HepG2 (cell line): ENCODE data around the gene CAP2. TPM values are rescaled to one million over a fixed set of nuclear protein-coding genes. Genes with fewer than 3 reads are reported as not detected.

Experiments used
- ATAC-seq: fragments of 200-7000 bp; cut with Tn5 transposase; 3 replicates; pipeline ENCODE4 v1.9.1; 2020; ENCODE audit warnings: mild to moderate bottlenecking, moderate library complexity
- BruUV-seq: library from RNA; stranded (reverse); fragments of 400-500 nt; replicated peaks from 2 replicates; lab custom pipeline; 2021; lab: Mats Ljungman, UMichigan
- CTCF ChIA-PET: fragments of 300-600 bp; formaldehyde crosslinking; extraction: SDS; loops from one replicate; lab custom pipeline; 2021; ENCODE audit warnings: low total read pairs, inconsistent platforms, low intra/inter-chr PET ratio; lab: Yijun Ruan, JAX
- POLR2A ChIA-PET: fragments of 350-600 bp; sonication (Branson Sonifier 250); formaldehyde crosslinking; loops from one replicate; lab custom pipeline; 2020; ENCODE audit warnings: antibody characterized with exemption, inconsistent platforms; lab: Yijun Ruan, JAX
- DNase-seq: peaks from one replicate; pipeline ENCODE4 v3.0.0-alpha.2; 2015; ENCODE audit warnings: low spot score
- FAIRE-seq: peaks from 3 replicates; lab custom pipeline; 2011; peaks lifted over from hg19 to GRCh38; lab: Jason Lieb, UNC
- H2AFZ ChIP-seq: one replicate; pipeline ENCODE4 v1.6.1; 2011; ENCODE audit warnings: low read length, inconsistent platforms
- H3K27ac ChIP-seq: fragments of 300-600 bp; 3 replicates; pipeline ENCODE4 v1.8.0; 2011; ENCODE audit warnings: mixed run types, mild to moderate bottlenecking, mixed read lengths, low read length, inconsistent platforms; ENCODE audit not compliant: insufficient read depth; ENCODE audit errors: extremely low read length
- H3K27me3 ChIP-seq, 2 experiments: fragments of 200-600 bp in 1 of 2; 2 replicates in 1 of 2; 3 replicates in 1 of 2; pipeline versions ENCODE4 v1.6.0 to v1.8.0; 2011; ENCODE audit warnings: low read length in 2 of 2, mild to moderate bottlenecking in 2 of 2, moderate library complexity in 2 of 2, inconsistent platforms in 1 of 2; ENCODE audit not compliant: insufficient read depth in 2 of 2, control insufficient read depth in 1 of 2
- H3K36me3 ChIP-seq, 2 experiments: fragments of 200-600 bp in 1 of 2; replicated peaks in 1 of 2; 2 replicates in 1 of 2; 3 replicates in 1 of 2; pipeline versions ENCODE4 v1.5.1 to v1.8.0; 2011; ENCODE audit warnings: low read length in 2 of 2, inconsistent platforms in 1 of 2; ENCODE audit not compliant: insufficient read depth in 2 of 2, control insufficient read depth in 1 of 2
- H3K4me1 ChIP-seq: 2 replicates; pipeline ENCODE4 v1.5.1; 2012; ENCODE audit warnings: low read length, inconsistent platforms; ENCODE audit not compliant: insufficient read depth
- H3K4me2 ChIP-seq: 2 replicates; pipeline ENCODE4 v1.6.0; 2011; ENCODE audit warnings: low read depth, low read length, inconsistent platforms
- H3K4me3 ChIP-seq, 3 experiments: fragments of 200-600 bp in 1 of 3; sonication (generic), shearing (Covaris generic) in 1 of 3; replicated peaks in 1 of 3; 2 replicates each; pipeline ENCODE4 v1.5.1; 2011 to 2016; ENCODE audit warnings: low read length in 3 of 3, inconsistent platforms in 2 of 3, low read depth in 2 of 3, mild to moderate bottlenecking in 2 of 3, control low read depth in 1 of 3, mixed read lengths in 1 of 3; ENCODE audit not compliant: insufficient read depth in 1 of 3
- H3K79me2 ChIP-seq: one replicate; pipeline ENCODE4 v1.6.1; 2011; ENCODE audit warnings: low read length, inconsistent platforms; ENCODE audit not compliant: insufficient read depth
- H3K9ac ChIP-seq: 2 replicates; pipeline ENCODE4 v1.6.0; 2011; ENCODE audit warnings: mild to moderate bottlenecking, low read depth, low read length, inconsistent platforms; ENCODE audit not compliant: insufficient read depth
- H3K9me3 ChIP-seq: 2 replicates; pipeline ENCODE4 v1.5.1; 2012; ENCODE audit warnings: mild to moderate bottlenecking, low read length
- H4K20me1 ChIP-seq: 2 replicates; pipeline ENCODE4 v1.6.0; 2011; ENCODE audit warnings: inconsistent platforms, mild to moderate bottlenecking, low read length, moderate library complexity; ENCODE audit not compliant: insufficient read depth
- AHDC1 ChIP-seq: sonication (generic); formaldehyde crosslinking; IDR thresholded peaks from 2 replicates; pipeline ENCODE4 v1.5.1; 2020; ENCODE audit warnings: mild to moderate bottlenecking, missing genetic modification reagents, borderline replicate concordance
- BCLAF1 ChIP-seq: fragments of 450-650 bp; IDR thresholded peaks from 2 replicates; pipeline ENCODE4 v1.6.1; 2017; ENCODE audit warnings: mild to moderate bottlenecking
- BRCA1 ChIP-seq: sonication (generic); formaldehyde crosslinking; IDR thresholded peaks from 2 replicates; pipeline ENCODE4 v1.4.0; 2020; ENCODE audit warnings: missing genetic modification reagents
- BRF2 ChIP-seq: sonication (generic); formaldehyde crosslinking; IDR thresholded peaks from 2 replicates; pipeline ENCODE4 v1.8.1; 2022; ENCODE audit warnings: mild to moderate bottlenecking, missing genetic modification reagents
- DMTF1 ChIP-seq: sonication (generic); formaldehyde crosslinking; IDR thresholded peaks from 2 replicates; pipeline ENCODE4 v1.4.0; 2020; ENCODE audit warnings: mild to moderate bottlenecking, missing genetic modification reagents
- HBP1 ChIP-seq: IDR thresholded peaks from 2 replicates; pipeline ENCODE4 v1.6.1; 2016; ENCODE audit warnings: low read depth, control low read depth
- JDP2 ChIP-seq: sonication (generic); formaldehyde crosslinking; IDR thresholded peaks from 2 replicates; pipeline ENCODE4 v1.8.1; 2022; ENCODE audit warnings: missing genetic modification reagents, borderline replicate concordance
- KDM4B ChIP-seq: sonication (generic); formaldehyde crosslinking; IDR thresholded peaks from 2 replicates; pipeline ENCODE4 v1.4.0; 2020; ENCODE audit warnings: missing genetic modification reagents
- KMT2B ChIP-seq: IDR thresholded peaks from 2 replicates; pipeline ENCODE4 v1.6.1; 2016; ENCODE audit warnings: missing genetic modification reagents, missing compliant biosample characterization
- XRCC5 ChIP-seq: fragments of 200-400 bp; formaldehyde crosslinking; optimal IDR thresholded peaks from 2 replicates; pipeline ENCODE3; 2017; ENCODE audit warnings: mild to moderate bottlenecking, low read length
- ZNF292 ChIP-seq: sonication (generic); formaldehyde crosslinking; IDR thresholded peaks from 2 replicates; pipeline ENCODE4 v1.8.1; 2022; ENCODE audit warnings: mild to moderate bottlenecking, low read depth, missing genetic modification reagents, borderline replicate concordance
- in situ Hi-C: cut with HindIII; loops from 2 replicates; pipeline ENCODE4 v1.10.0; 2017; ENCODE audit warnings: low pct_unique_long_range_greater_than_20kb; ENCODE audit not compliant: extremely low pct_ligation_motif_present
- intact Hi-C: fragments of 100-400 bp; cut with micrococcal nuclease; formaldehyde crosslinking; loops from one replicate; pipeline ENCODE4 v1.10.0; 2022; ENCODE audit not compliant: unreplicated experiment
- polyA plus RNA-seq, 8 experiments: library from polyadenylated mRNA; depleted of rRNA in 3 of 8; stranded (reverse) in 7 of 8; unstranded in 1 of 8; fragments of >200 nt; fragmentation: Illumina TruSeq in 4 of 8; extraction: Trizol in 4 of 8; gene quantifications; 2 replicates each; pipeline versions ENCODE4 v1.2.1 to v1.2.3, GENCODE V29; 2011 to 2016; ENCODE audit warnings: low read depth in 4 of 8, missing spikeins in 1 of 8, mixed read lengths in 1 of 8; ENCODE audit not compliant: insufficient read depth in 1 of 8
- total RNA-seq, 5 experiments: library from RNA; depleted of rRNA; stranded (reverse); fragments of >200 nt; fragmentation: Illumina TruSeq; extraction: Trizol; gene quantifications; 2 replicates each; pipeline ENCODE4 v1.2.3, GENCODE V29; 2016; ENCODE audit warnings: low read depth in 1 of 5

CAP2 gene
- total and polyA plus RNA-seq, 2 of the 13 experiments (the other 11 are each of a cell fraction or from before 2014, with no cell fraction given), result 7.9 to 53.1 TPM

- peaks cover 15% of the 10 kb centered on the region for H3K4me1 ChIP-seq
- FAIRE-seq, result no peak
- intact Hi-C loops, result no loop called here
- no peaks in the 10 kb centered on the region for H4K20me1 ChIP-seq
- no peaks in the 10 kb centered on the region for H3K27me3 ChIP-seq
- ChIA-PET POLR2A (no interaction called here), CTCF (no interaction called here)
- no peak overlapping the region for H3K9ac ChIP-seq
- H3K36me3 ChIP-seq, result no peaks in the 10 kb centered on the region
- H3K4me3 ChIP-seq, result no peak overlapping the region
- no peaks in the 10 kb centered on the region for H3K9me3 ChIP-seq
- no peak overlapping the region for H2AFZ ChIP-seq
- no peak for DNase-seq
- H3K4me2 ChIP-seq, result no peak overlapping the region
- no peaks in the 10 kb centered on the region for H3K79me2 ChIP-seq
- no peak for ATAC-seq
- BruUV-seq, result no TSS peak
- in situ Hi-C loops, result no loop called here
- H3K27ac ChIP-seq, result no peak overlapping the region
- no peak for TF ChIP-seq ZNF292 (CRISPR knock-in tag)
- TF ChIP-seq KMT2B (CRISPR knock-in tag), result no peak
- TF ChIP-seq JDP2 (CRISPR knock-in tag), result no peak
- TF ChIP-seq BRF2 (CRISPR knock-in tag), result no peak
- no peak for TF ChIP-seq HBP1 (CRISPR knock-in tag)
- TF ChIP-seq AHDC1 (CRISPR knock-in tag), result no peak
- TF ChIP-seq XRCC5, result no peak
- TF ChIP-seq BCLAF1, result no peak
- TF ChIP-seq DMTF1 (CRISPR knock-in tag), result no peak
- TF ChIP-seq KDM4B (CRISPR knock-in tag), result no peak
- TF ChIP-seq BRCA1 (CRISPR knock-in tag), result no peak
These were observed 199.9 kb downstream of the CAP2 start for GRCh38 chr6:17593246-17593645.
